HFFc6 (cell line): ENCODE data around the gene EPYC. TPM values are rescaled to one million over a fixed set of nuclear protein-coding genes. Genes with fewer than 3 reads are reported as not detected.

Source experiments
- DNase-seq: peaks from one replicate; pipeline ENCODE4 v3.0.0-alpha.2; 2018
- H3K27ac Mint-ChIP-seq: 2 replicates; pipeline ENCODE4 v1.8.0; 2020; ENCODE audit warnings: mild to moderate bottlenecking, mixed read lengths
- H3K27me3 Mint-ChIP-seq: 2 replicates; pipeline ENCODE4 v1.8.0; 2021; ENCODE audit warnings: mild to moderate bottlenecking, moderate library complexity, mixed read lengths; ENCODE audit not compliant: insufficient read depth
- H3K36me3 Mint-ChIP-seq: 2 replicates; pipeline ENCODE4 v1.8.0; 2021; ENCODE audit warnings: low read depth, mixed read lengths
- H3K4me1 Mint-ChIP-seq: 2 replicates; pipeline ENCODE4 v1.8.0; 2020; ENCODE audit warnings: low read depth, mixed read lengths
- H3K4me3 Mint-ChIP-seq: 2 replicates; pipeline ENCODE4 v1.8.0; 2020; ENCODE audit warnings: mild to moderate bottlenecking, moderate library complexity, mixed read lengths
- H3K9me3 Mint-ChIP-seq: 2 replicates; pipeline ENCODE4 v1.8.0; 2020; ENCODE audit warnings: mild to moderate bottlenecking, mixed read lengths
- total RNA-seq, 6 experiments: library from RNA; stranded (reverse); fragmentation: NEBNext Ultra II Directional; extraction: Animal tissue kit (Norgen Biotek cat#: 25700); gene quantifications; 2 replicates in 1 of 6; 3 replicates in 5 of 6; pipeline ENCODE4 v1.2.3, GENCODE V29; 2021
- TF ChIP-seq, protein P1 (sequence below): fragments of 200-600 bp; sonication (generic); IDR thresholded peaks from 2 replicates; pipeline ENCODE4 v1.5.0; 2021; ENCODE audit warnings: antibody characterized with exemption, mild to moderate bottlenecking

Gene EPYC
- total RNA-seq, 6 experiments from 2014 or later = not detected

GRCh38 chr12:90953956-90954421, 50.8 kb downstream of the EPYC start:
- Mint-ChIP-seq H3K9me3 (no peaks in the 10 kb centered on the region), H3K27ac (no peak overlapping the region), H3K27me3 (peaks cover 1% of the 10 kb centered on the region; the same call in 1 of the 2 replicates), H3K36me3 (no peaks in the 10 kb centered on the region), H3K4me1 (peaks cover 12% of the 10 kb centered on the region), H3K4me3 (no peak overlapping the region)
- TF ChIP-seq, protein P1, sequence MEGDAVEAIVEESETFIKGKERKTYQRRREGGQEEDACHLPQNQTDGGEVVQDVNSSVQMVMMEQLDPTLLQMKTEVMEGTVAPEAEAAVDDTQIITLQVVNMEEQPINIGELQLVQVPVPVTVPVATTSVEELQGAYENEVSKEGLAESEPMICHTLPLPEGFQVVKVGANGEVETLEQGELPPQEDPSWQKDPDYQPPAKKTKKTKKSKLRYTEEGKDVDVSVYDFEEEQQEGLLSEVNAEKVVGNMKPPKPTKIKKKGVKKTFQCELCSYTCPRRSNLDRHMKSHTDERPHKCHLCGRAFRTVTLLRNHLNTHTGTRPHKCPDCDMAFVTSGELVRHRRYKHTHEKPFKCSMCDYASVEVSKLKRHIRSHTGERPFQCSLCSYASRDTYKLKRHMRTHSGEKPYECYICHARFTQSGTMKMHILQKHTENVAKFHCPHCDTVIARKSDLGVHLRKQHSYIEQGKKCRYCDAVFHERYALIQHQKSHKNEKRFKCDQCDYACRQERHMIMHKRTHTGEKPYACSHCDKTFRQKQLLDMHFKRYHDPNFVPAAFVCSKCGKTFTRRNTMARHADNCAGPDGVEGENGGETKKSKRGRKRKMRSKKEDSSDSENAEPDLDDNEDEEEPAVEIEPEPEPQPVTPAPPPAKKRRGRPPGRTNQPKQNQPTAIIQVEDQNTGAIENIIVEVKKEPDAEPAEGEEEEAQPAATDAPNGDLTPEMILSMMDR = peak; percentile 49
- no peak for DNase-seq

DNA sequence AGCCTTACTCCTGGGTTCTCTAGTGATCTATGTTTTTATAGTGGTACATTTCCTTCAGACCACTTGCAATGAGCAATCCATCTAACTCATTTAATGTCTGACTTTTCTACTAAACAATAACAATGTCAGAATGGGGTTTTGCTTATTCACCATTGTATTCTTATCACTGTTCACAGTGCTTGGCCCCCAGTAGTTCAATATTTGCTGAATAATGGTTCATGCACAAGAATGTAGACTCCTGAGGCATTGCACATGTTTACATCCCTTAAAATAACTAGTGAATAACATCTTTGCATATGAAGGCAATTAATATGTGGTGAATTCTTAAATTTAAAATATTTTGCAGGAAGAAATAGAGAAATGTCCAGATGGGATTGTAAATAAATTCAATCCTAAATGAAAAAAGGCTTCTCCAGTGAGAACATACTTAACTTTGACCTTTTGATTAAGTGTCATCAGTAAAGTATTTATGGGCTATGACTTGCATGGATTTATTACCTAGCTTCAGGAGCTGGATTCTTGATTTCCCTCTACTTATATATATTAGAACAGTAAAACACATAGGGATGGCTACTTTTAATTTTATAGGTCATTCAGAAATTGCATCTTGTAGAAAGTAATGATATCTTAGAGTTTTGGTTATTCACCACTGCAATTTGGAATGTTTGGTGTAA, 53.2 kb downstream of the EPYC start:
- TF ChIP-seq, protein P1 = no peak
- no peak overlapping the region for H3K4me3 Mint-ChIP-seq
- no peaks in the 10 kb centered on the region for H3K36me3 Mint-ChIP-seq
- no peak overlapping the region for H3K27ac Mint-ChIP-seq
- H3K9me3 Mint-ChIP-seq = no peaks in the 10 kb centered on the region
- H3K27me3 Mint-ChIP-seq = peaks cover 1% of the 10 kb centered on the region; the same call in 1 of the 2 replicates
- peaks cover 11% of the 10 kb centered on the region for H3K4me1 Mint-ChIP-seq
- DNase-seq = peak; percentile 3

GRCh38 chr12:90947869-90948268, 56.9 kb downstream of the EPYC start:
- Mint-ChIP-seq H3K9me3 (no peaks in the 10 kb centered on the region), H3K36me3 (no peaks in the 10 kb centered on the region), H3K4me1 (peaks cover 11% of the 10 kb centered on the region), H3K27ac (no peak overlapping the region), H3K4me3 (no peak overlapping the region), H3K27me3 (no peaks in the 10 kb centered on the region)
- TF ChIP-seq, protein P1 = no peak
- no peak for DNase-seq

DNA sequence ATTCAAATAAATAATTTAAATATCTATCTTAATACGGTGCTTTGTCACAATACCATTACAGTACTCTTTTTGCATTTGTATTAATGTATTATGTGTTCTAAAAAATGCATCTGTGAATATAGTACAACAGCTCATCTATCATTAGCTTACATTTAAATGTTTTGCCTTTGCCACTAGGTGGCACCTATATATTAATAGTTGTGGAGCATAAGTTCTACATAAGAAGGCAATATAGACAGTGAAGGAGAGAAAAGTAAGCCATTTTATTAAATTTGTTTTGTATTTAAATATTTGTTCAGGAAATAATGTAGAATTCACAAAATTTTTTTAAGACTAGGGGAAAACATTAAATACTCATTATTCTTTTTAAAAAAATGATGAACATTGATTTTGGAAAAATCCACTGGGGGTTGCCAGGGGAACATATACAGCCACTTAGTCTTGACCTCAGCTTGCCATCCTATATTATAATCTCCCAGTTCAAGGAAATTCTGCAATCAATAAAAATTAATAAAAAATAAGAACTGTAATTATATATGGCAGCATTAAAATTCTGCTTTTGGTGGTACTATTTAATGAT, 59.6 kb downstream of the EPYC start:
- Mint-ChIP-seq H3K36me3 (no peaks in the 10 kb centered on the region), H3K4me1 (no peaks in the 10 kb centered on the region), H3K9me3 (no peaks in the 10 kb centered on the region), H3K27ac (no peak overlapping the region), H3K4me3 (no peak overlapping the region), H3K27me3 (no peaks in the 10 kb centered on the region)
- peak; percentile 38 for DNase-seq
- TF ChIP-seq, protein P1 = peak; percentile 82

DNA sequence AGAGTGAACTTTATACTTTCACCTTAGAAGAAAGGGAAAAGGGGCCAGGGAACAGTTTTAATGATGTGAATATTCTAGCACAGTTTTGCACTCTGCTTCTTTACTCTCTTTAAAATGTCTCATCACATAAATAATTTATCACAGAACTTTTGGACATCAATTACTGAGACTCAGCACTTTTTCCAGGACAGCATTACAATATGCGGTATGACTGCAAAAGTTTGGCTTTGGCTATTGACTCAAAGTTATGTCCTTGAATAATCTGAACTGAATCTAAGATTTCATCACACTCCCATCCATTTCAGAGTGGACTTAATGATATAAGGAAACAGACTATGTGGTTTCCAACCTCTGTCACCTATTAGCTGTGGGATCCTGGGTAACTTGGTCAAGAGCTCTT, 61.5 kb downstream of the EPYC start:
- no peak overlapping the region for H3K4me3 Mint-ChIP-seq
- TF ChIP-seq, protein P1 = no peak
- H3K36me3 Mint-ChIP-seq = no peaks in the 10 kb centered on the region
- DNase-seq = no peak
- H3K9me3 Mint-ChIP-seq = no peaks in the 10 kb centered on the region
- H3K27ac Mint-ChIP-seq = no peak overlapping the region
- peaks cover 13% of the 10 kb centered on the region for H3K4me1 Mint-ChIP-seq
- H3K27me3 Mint-ChIP-seq = no peaks in the 10 kb centered on the region
